D721Med (cell line): ENCODE measurements around the gene BIRC3.

ENCODE experiments used
- DNase-seq: peaks from one replicate; pipeline ENCODE4 v3.0.0; 2011; ENCODE audit warnings: low spot score; ENCODE audit not compliant: insufficient read length
- FAIRE-seq: peaks from 2 replicates; lab custom pipeline; 2011; peaks lifted over from hg19 to GRCh38; lab: Jason Lieb, UNC
- TF ChIP-seq, protein P1 (sequence below): IDR thresholded peaks from 2 replicates; pipeline ENCODE4 v1.5.1; 2012; ENCODE audit warnings: mild to moderate bottlenecking, control low read depth; ENCODE audit not compliant: insufficient read depth; ENCODE audit errors: missing control alignments

BIRC3 gene

GRCh38 chr11:102386136-102386734 is 69.0 kb downstream of the BIRC3 start:
- TF ChIP-seq, protein P1, sequence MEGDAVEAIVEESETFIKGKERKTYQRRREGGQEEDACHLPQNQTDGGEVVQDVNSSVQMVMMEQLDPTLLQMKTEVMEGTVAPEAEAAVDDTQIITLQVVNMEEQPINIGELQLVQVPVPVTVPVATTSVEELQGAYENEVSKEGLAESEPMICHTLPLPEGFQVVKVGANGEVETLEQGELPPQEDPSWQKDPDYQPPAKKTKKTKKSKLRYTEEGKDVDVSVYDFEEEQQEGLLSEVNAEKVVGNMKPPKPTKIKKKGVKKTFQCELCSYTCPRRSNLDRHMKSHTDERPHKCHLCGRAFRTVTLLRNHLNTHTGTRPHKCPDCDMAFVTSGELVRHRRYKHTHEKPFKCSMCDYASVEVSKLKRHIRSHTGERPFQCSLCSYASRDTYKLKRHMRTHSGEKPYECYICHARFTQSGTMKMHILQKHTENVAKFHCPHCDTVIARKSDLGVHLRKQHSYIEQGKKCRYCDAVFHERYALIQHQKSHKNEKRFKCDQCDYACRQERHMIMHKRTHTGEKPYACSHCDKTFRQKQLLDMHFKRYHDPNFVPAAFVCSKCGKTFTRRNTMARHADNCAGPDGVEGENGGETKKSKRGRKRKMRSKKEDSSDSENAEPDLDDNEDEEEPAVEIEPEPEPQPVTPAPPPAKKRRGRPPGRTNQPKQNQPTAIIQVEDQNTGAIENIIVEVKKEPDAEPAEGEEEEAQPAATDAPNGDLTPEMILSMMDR, result no peak
- DNase-seq (no peak), FAIRE-seq (no peak)

GRCh38 chr11:102387043-102387781 is 69.9 kb downstream of the BIRC3 start:
- TF ChIP-seq, protein P1, result no peak
- DNase-seq, result no peak
- FAIRE-seq, result no peak
